ENCODE results near the gene RFWD3. TPM values are rescaled to one million over a fixed set of nuclear protein-coding genes. Genes with fewer than 3 reads are reported as not detected.

RFWD3 gene
- total and polyA plus RNA-seq, 2 donors from 2014 or later: 5.8 to 26.0 TPM

- FAIRE-seq: no peak
- TF ChIP-seq CTCF (IDR thresholded peaks at IDR 0.05; ENCODE audit: borderline replicate concordance, extremely low read depth, insufficient read depth): no peak
- no peak overlapping the region for H3K9ac ChIP-seq (ENCODE audit: low read length in 3 of 3)
These were observed 83.7 kb downstream of the RFWD3 start for GRCh38 chr16:74582970-74583369.

GRCh38 chr16:74580833-74581232 lies 85.8 kb downstream of the RFWD3 start:
- intact Hi-C loops (cut with DNase I): no loop called here
- H3K4me3 ChIP-seq (ENCODE audit: low read length in 3 of 3): no peak overlapping the region
- peaks cover 0 to 5% (median 0%) of the 10 kb centered on the region in 3 donors for H3K4me1 ChIP-seq (ENCODE audit: control insufficient read depth in 2 of 3, insufficient read depth in 2 of 3, low read depth in 1 of 3, low read length in 3 of 3)
- FAIRE-seq (no peak), DNase-seq (peak in 2 of 5 donors; percentile 14 to 17)
- H3K27me3 ChIP-seq (ENCODE audit: control insufficient read depth, insufficient read depth, low read length): no peaks in the 10 kb centered on the region
- no peak for TF ChIP-seq CTCF (IDR thresholded peaks at IDR 0.05; ENCODE audit: borderline replicate concordance, extremely low read depth, insufficient read depth)
- no peaks in the 10 kb centered on the region for H3K9me3 ChIP-seq (ENCODE audit: control insufficient read depth in 2 of 3, insufficient read depth in 1 of 3, low read length in 3 of 3)
- no peak overlapping the region for H3K9ac ChIP-seq (ENCODE audit: low read length in 3 of 3)
- H3K27ac ChIP-seq (ENCODE audit: low read depth in 2 of 2, low read length in 2 of 2): no peak overlapping the region
- no peaks in the 10 kb centered on the region for H3K36me3 ChIP-seq (ENCODE audit: control insufficient read depth in 2 of 3, insufficient read depth in 3 of 3, low read length in 3 of 3)

More at GRCh38 chr16:74582970-74583369, 83.7 kb downstream of the RFWD3 start:
- Histone ChIP-seq H3K9me3 (ENCODE audit: control insufficient read depth in 2 of 3, insufficient read depth in 1 of 3, low read length in 3 of 3) (no peaks in the 10 kb centered on the region), H3K27me3 (ENCODE audit: control insufficient read depth, insufficient read depth, low read length) (no peaks in the 10 kb centered on the region), H3K4me3 (ENCODE audit: low read length in 3 of 3) (no peak overlapping the region), H3K36me3 (ENCODE audit: control insufficient read depth in 2 of 3, insufficient read depth in 3 of 3, low read length in 3 of 3) (no peaks in the 10 kb centered on the region), H3K27ac (ENCODE audit: low read depth in 2 of 2, low read length in 2 of 2) (no peak overlapping the region), H3K4me1 (ENCODE audit: control insufficient read depth in 2 of 3, insufficient read depth in 2 of 3, low read depth in 1 of 3, low read length in 3 of 3) (peaks cover 0 to 5% (median 0%) of the 10 kb centered on the region in 3 donors)
- intact Hi-C loops (cut with DNase I): no loop called here
- DNase-seq: no peak

GRCh38 chr16:74578838-74579237 lies 87.8 kb downstream of the RFWD3 start:
- no peak for TF ChIP-seq CTCF (IDR thresholded peaks at IDR 0.05; ENCODE audit: borderline replicate concordance, extremely low read depth, insufficient read depth)
- H3K9me3 ChIP-seq (ENCODE audit: control insufficient read depth in 2 of 3, insufficient read depth in 1 of 3, low read length in 3 of 3): no peaks in the 10 kb centered on the region
- H3K4me3 ChIP-seq (ENCODE audit: low read length in 3 of 3): no peak overlapping the region
- FAIRE-seq (no peak), DNase-seq (no peak)
- H3K27ac ChIP-seq (ENCODE audit: low read depth in 2 of 2, low read length in 2 of 2): no peak overlapping the region
- peaks cover 0 to 5% (median 0%) of the 10 kb centered on the region in 3 donors for H3K4me1 ChIP-seq (ENCODE audit: control insufficient read depth in 2 of 3, insufficient read depth in 2 of 3, low read depth in 1 of 3, low read length in 3 of 3)
- no peaks in the 10 kb centered on the region for H3K27me3 ChIP-seq (ENCODE audit: control insufficient read depth, insufficient read depth, low read length)
- no peak overlapping the region for H3K9ac ChIP-seq (ENCODE audit: low read length in 3 of 3)
- intact Hi-C loops (cut with DNase I): no loop called here
- H3K36me3 ChIP-seq (ENCODE audit: control insufficient read depth in 2 of 3, insufficient read depth in 3 of 3, low read length in 3 of 3): no peaks in the 10 kb centered on the region

DNA sequence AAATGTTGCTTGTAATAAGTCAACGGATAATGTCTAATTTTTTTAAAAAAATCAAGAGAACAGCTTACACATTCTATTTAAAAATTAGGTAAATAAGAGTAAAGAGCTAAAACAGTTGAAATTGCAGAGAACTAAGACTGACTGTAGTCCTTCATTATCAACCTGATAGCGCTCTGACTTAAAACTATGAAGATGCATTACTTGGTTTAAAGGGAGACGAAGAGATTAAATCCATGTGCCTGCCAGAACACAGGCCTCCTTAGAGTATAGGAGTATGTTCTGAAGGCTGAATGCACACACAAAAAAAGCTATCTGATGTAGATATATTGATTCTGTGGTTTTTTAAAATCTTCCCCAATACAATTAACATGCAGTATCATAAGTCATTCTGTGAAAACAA lies 88.2 kb downstream of the RFWD3 start:
- TF ChIP-seq CTCF (IDR thresholded peaks at IDR 0.05; ENCODE audit: borderline replicate concordance, extremely low read depth, insufficient read depth): no peak
- intact Hi-C loops (cut with DNase I): no loop called here
- no peak for FAIRE-seq
- peaks cover 0 to 5% (median 0%) of the 10 kb centered on the region in 3 donors for H3K4me1 ChIP-seq (ENCODE audit: control insufficient read depth in 2 of 3, insufficient read depth in 2 of 3, low read depth in 1 of 3, low read length in 3 of 3)
- no peaks in the 10 kb centered on the region for H3K9me3 ChIP-seq (ENCODE audit: control insufficient read depth in 2 of 3, insufficient read depth in 1 of 3, low read length in 3 of 3)
- no peaks in the 10 kb centered on the region for H3K27me3 ChIP-seq (ENCODE audit: control insufficient read depth, insufficient read depth, low read length)
- no peak overlapping the region for H3K4me3 ChIP-seq (ENCODE audit: low read length in 3 of 3)
- H3K36me3 ChIP-seq (ENCODE audit: control insufficient read depth in 2 of 3, insufficient read depth in 3 of 3, low read length in 3 of 3): no peaks in the 10 kb centered on the region
- no peak overlapping the region for H3K9ac ChIP-seq (ENCODE audit: low read length in 3 of 3)
- DNase-seq: no peak
- H3K27ac ChIP-seq (ENCODE audit: low read depth in 2 of 2, low read length in 2 of 2): no peak overlapping the region
